Epithelial cell of prostate (primary cell): Measurements from ENCODE around the gene PHF24.
"Not testable (repeated sequence)": the region's sequence is repeated elsewhere in the genome, so short reads cannot be mapped to it uniquely, and the experiment has no call there.

Experiments
- DNase-seq: peaks from one replicate; pipeline ENCODE4 v3.0.0-alpha.2; 2011; ENCODE audit warnings: low read depth, low spot score
- H3K27ac ChIP-seq: fragments of 450-650 bp; 2 replicates; pipeline ENCODE4 v1.5.1; 2017; ENCODE audit warnings: mild to moderate bottlenecking

Gene PHF24

GRCh38 chr9:34996181-34996904 lies 38.3 kb downstream of the PHF24 start:
- H3K27ac ChIP-seq: peak overlapping the region; percentile 86
- DNase-seq: no peak

GRCh38 chr9:34996905-34997279 lies 38.8 kb downstream of the PHF24 start:
- H3K27ac ChIP-seq: peak overlapping the region; percentile 24
- DNase-seq: no peak

- no peak for DNase-seq
- peak overlapping the region; percentile 24 for H3K27ac ChIP-seq
These were observed 39.3 kb downstream of the PHF24 start for GRCh38 chr9:34997379-34997781.

GRCh38 chr9:34998266-34998665 lies 40.2 kb downstream of the PHF24 start:
- DNase-seq: no peak
- H3K27ac ChIP-seq: no peak overlapping the region

- DNase-seq: no peak
These were observed 41.5 kb downstream of the PHF24 start for GRCh38 chr9:34999576-34999975.

GRCh38 chr9:35000535-35001284 lies 42.6 kb downstream of the PHF24 start:
- H3K27ac ChIP-seq: no peak overlapping the region
- peak; percentile 67 for DNase-seq

More at GRCh38 chr9:34999576-34999975, 41.5 kb downstream of the PHF24 start:
- no peak overlapping the region for H3K27ac ChIP-seq

- no peak overlapping the region for H3K27ac ChIP-seq
- DNase-seq: no peak
These were observed 43.2 kb downstream of the PHF24 start for GRCh38 chr9:35001285-35001677.

- no peak overlapping the region for H3K27ac ChIP-seq
- peak; percentile 53 for DNase-seq
These were observed 43.9 kb downstream of the PHF24 start for GRCh38 chr9:35001803-35002502.

GRCh38 chr9:35002623-35003022 lies 44.5 kb downstream of the PHF24 start:
- H3K27ac ChIP-seq: no peak overlapping the region
- DNase-seq: no peak

- not testable (repeated sequence) for DNase-seq, H3K27ac ChIP-seq
These were observed 46.2 kb downstream of the PHF24 start for GRCh38 chr9:35004299-35004698.

GRCh38 chr9:35010351-35010958 lies 52.4 kb downstream of the PHF24 start:
- H3K27ac ChIP-seq: no peak overlapping the region
- no peak for DNase-seq

- no peak overlapping the region for H3K27ac ChIP-seq
- DNase-seq: no peak
These were observed 56.4 kb downstream of the PHF24 start for GRCh38 chr9:35014517-35014916.

- not testable (repeated sequence) for DNase-seq, H3K27ac ChIP-seq
These were observed 65.4 kb downstream of the PHF24 start for GRCh38 chr9:35023443-35023842.

- no peak for DNase-seq
- H3K27ac ChIP-seq: peak overlapping the region; percentile 26
These were observed 68.6 kb downstream of the PHF24 start for GRCh38 chr9:35026671-35027070.

- peak overlapping the region; percentile 65 for H3K27ac ChIP-seq
- DNase-seq: no peak
These were observed 69.3 kb downstream of the PHF24 start for GRCh38 chr9:35027374-35027773.

- peak overlapping the region; percentile 65 for H3K27ac ChIP-seq
- DNase-seq: no peak
These were observed 69.8 kb downstream of the PHF24 start for GRCh38 chr9:35027860-35028259.

GRCh38 chr9:35028341-35028740 lies 70.3 kb downstream of the PHF24 start:
- H3K27ac ChIP-seq: peak overlapping the region; percentile 65

GRCh38 chr9:35029241-35029640 lies 71.2 kb downstream of the PHF24 start:
- no peak for DNase-seq
- H3K27ac ChIP-seq: peak overlapping the region; percentile 65

More at GRCh38 chr9:35028341-35028740, 70.3 kb downstream of the PHF24 start:
- DNase-seq: no peak

- peak overlapping the region; percentile 65 for H3K27ac ChIP-seq
- DNase-seq: no peak
These were observed 71.8 kb downstream of the PHF24 start for GRCh38 chr9:35029852-35030251.
